Upper lobe of left lung (tissue), 4 donors: ENCODE data around the gene KLC3.

Source experiments
- EP300 ChIP-seq, 4 donors: sonication (generic); formaldehyde crosslinking; IDR thresholded peaks; one replicate each; pipeline ENCODE4 v1.5.1; 2017; ENCODE audit warnings: antibody characterized with exemption in 4 of 4, control low read depth in 2 of 4
- POLR2A ChIP-seq, 4 donors: fragments of 450-650 bp; IDR thresholded peaks; one replicate each; pipeline ENCODE4 v1.5.1; 2016 to 2017; ENCODE audit warnings: antibody characterized with exemption in 4 of 4, mild to moderate bottlenecking in 2 of 4
- POLR2AphosphoS5 ChIP-seq, 2 donors: sonication (generic); formaldehyde crosslinking; IDR thresholded peaks; one replicate each; pipeline ENCODE4 v1.5.1; 2017; ENCODE audit warnings: antibody characterized with exemption in 2 of 2
- TF ChIP-seq, protein P1 (sequence below), 6 experiments: fragments of 450-650 bp in 4 of 6; fragments of 200-600 bp in 2 of 6; sonication (generic) in 2 of 6; IDR thresholded peaks; one replicate each; pipeline ENCODE4 v1.5.1; 2016 to 2019; ENCODE audit warnings: antibody characterized with exemption in 6 of 6

- TF ChIP-seq, protein P1, sequence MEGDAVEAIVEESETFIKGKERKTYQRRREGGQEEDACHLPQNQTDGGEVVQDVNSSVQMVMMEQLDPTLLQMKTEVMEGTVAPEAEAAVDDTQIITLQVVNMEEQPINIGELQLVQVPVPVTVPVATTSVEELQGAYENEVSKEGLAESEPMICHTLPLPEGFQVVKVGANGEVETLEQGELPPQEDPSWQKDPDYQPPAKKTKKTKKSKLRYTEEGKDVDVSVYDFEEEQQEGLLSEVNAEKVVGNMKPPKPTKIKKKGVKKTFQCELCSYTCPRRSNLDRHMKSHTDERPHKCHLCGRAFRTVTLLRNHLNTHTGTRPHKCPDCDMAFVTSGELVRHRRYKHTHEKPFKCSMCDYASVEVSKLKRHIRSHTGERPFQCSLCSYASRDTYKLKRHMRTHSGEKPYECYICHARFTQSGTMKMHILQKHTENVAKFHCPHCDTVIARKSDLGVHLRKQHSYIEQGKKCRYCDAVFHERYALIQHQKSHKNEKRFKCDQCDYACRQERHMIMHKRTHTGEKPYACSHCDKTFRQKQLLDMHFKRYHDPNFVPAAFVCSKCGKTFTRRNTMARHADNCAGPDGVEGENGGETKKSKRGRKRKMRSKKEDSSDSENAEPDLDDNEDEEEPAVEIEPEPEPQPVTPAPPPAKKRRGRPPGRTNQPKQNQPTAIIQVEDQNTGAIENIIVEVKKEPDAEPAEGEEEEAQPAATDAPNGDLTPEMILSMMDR (IDR thresholded peaks at IDR 0.05): no peak
- TF ChIP-seq POLR2AphosphoS5 (IDR thresholded peaks at IDR 0.05) (no peak), POLR2A (IDR thresholded peaks at IDR 0.05) (no peak), EP300 (IDR thresholded peaks at IDR 0.05) (no peak)
Observed at GRCh38 chr19:45382426-45382825, 41.9 kb downstream of the KLC3 start.
